SK-N-SH treated with all-trans-retinoic acid at 6 μM for 48 hours (cell line): Measurements from ENCODE around the gene CDC42SE2.

Experiments used
- ARNTL ChIP-seq: fragments of 450-650 bp; formaldehyde crosslinking; IDR thresholded peaks from 2 replicates; pipeline ENCODE4 v1.5.0; 2020; ENCODE audit warnings: low read depth, mild to moderate bottlenecking, moderate library complexity, borderline replicate concordance
- PATZ1 ChIP-seq: fragments of 250-450 bp; sonication (Bioruptor Pico); IDR thresholded peaks from 2 replicates; pipeline ENCODE4 v1.8.0; 2020; ENCODE audit warnings: mild to moderate bottlenecking, moderate library complexity, borderline replicate concordance
- RARB ChIP-seq: fragments of 250-450 bp; sonication (Bioruptor Pico); IDR thresholded peaks from 2 replicates; pipeline ENCODE4 v1.8.0; 2021; ENCODE audit warnings: mild to moderate bottlenecking, moderate library complexity
- ZNF70 ChIP-seq: fragments of 450-650 bp; formaldehyde crosslinking; IDR thresholded peaks from 2 replicates; pipeline ENCODE4 v1.5.0; 2020; ENCODE audit warnings: mild to moderate bottlenecking, moderate library complexity

DNA sequence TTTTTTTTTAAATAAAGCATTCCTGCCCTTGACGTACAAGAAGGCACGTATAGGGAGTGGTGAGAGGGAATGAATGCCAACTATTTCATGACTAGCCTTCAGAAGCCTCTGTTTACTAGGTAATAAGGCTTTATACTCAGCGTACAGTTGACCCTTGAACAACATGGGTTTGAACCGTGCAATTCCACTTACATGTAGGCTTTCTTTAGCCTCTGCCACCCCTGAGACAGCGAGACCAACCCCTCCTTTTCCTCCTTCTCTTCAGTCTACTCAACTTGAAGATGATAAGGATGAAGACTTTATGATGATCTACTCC is 22.5 kb downstream of the CDC42SE2 start:
- TF ChIP-seq ZNF70 (CRISPR knock-in tag) (no peak), RARB (CRISPR knock-in tag) (no peak), PATZ1 (no peak), ARNTL (CRISPR knock-in tag) (no peak)
